D721Med (cell line): ENCODE data around the gene FAM171A2.

Source experiments
- DNase-seq: peaks from one replicate; pipeline ENCODE4 v3.0.0; 2011; ENCODE audit warnings: low spot score; ENCODE audit not compliant: insufficient read length
- FAIRE-seq: peaks from 2 replicates; lab custom pipeline; 2011; peaks lifted over from hg19 to GRCh38; lab: Jason Lieb, UNC
- CTCF ChIP-seq: IDR thresholded peaks from 2 replicates; pipeline ENCODE4 v1.5.1; 2012; ENCODE audit warnings: mild to moderate bottlenecking, control low read depth; ENCODE audit not compliant: insufficient read depth; ENCODE audit errors: missing control alignments

FAM171A2 gene

GRCh38 chr17:44327715-44328449 lies 35.8 kb downstream of the FAM171A2 start:
- DNase-seq (no peak), FAIRE-seq (no peak)
- TF ChIP-seq CTCF = no peak

- FAIRE-seq = no peak
- no peak for TF ChIP-seq CTCF
- DNase-seq = peak; percentile 83
Measured at GRCh38 chr17:44326861-44327444, 36.7 kb downstream of the FAM171A2 start.

GRCh38 chr17:44324571-44325275 lies 38.9 kb downstream of the FAM171A2 start, which contains the start of gene SLC25A39:
TSS of gene SLC25A39 (minus strand) at chr17:44324823. CDS start at chr17:44323562, 1,261 bp downstream.
- DNase-seq (peak; percentile 61), FAIRE-seq (no peak)
- TF ChIP-seq CTCF = no peak

- FAIRE-seq = no peak
- no peak for DNase-seq
- TF ChIP-seq CTCF = no peak
Measured at GRCh38 chr17:44324092-44324570, 39.5 kb downstream of the FAM171A2 start.

GRCh38 chr17:44323359-44324091 lies 40.1 kb downstream of the FAM171A2 start:
- FAIRE-seq (no peak), DNase-seq (no peak)
- no peak for TF ChIP-seq CTCF

- no peak for FAIRE-seq
Measured at GRCh38 chr17:44322236-44322895, 41.3 kb downstream of the FAM171A2 start.

More at GRCh38 chr17:44322236-44322895, 41.3 kb downstream of the FAM171A2 start:
- TF ChIP-seq CTCF = no peak
- DNase-seq = no peak
